HCT116 (cell line): ENCODE data around the gene CRBN. TPM values are rescaled to one million over a fixed set of nuclear protein-coding genes. Genes with fewer than 3 reads are reported as not detected.

ENCODE experiments used
- ATAC-seq: fragments of 200-7000 bp; cut with Tn5 transposase; 2 replicates; pipeline ENCODE4 v1.9.1; 2020; ENCODE audit warnings: mild to moderate bottlenecking, moderate library complexity
- BruUV-seq: library from RNA; stranded (reverse); fragments of 400-500 nt; replicated peaks from 2 replicates; lab custom pipeline; 2021; lab: Mats Ljungman, UMichigan
- CTCF ChIA-PET: fragments of 300-600 bp; sonication (Branson Sonifier 250); formaldehyde crosslinking; loops from one replicate; lab custom pipeline; 2021; ENCODE audit warnings: antibody characterized with exemption; lab: Charles Lee
- POLR2A ChIA-PET: fragments of 300-600, 350-600 bp; sonication (Branson Sonifier 250); formaldehyde crosslinking; loops from one replicate; lab custom pipeline; 2021; ENCODE audit warnings: antibody characterized with exemption; lab: Charles Lee
- RAD21 ChIA-PET, 2 experiments: fragments of 300-600 bp; sonication (Branson Sonifier 250); formaldehyde crosslinking; loops; one replicate each; lab custom pipeline; 2023; ENCODE audit warnings: low total read pairs in 2 of 2; ENCODE audit not compliant: uncharacterized antibody in 2 of 2, unreplicated experiment in 2 of 2, low non-redundant PET in 1 of 2; lab: Charles Lee
- DNase-seq: peaks from one replicate; pipeline ENCODE4 v3.0.0-alpha.2; 2010; ENCODE audit warnings: low read depth, low spot score
- H2AFZ ChIP-seq: fragments of 200-600 bp; shearing (Covaris generic), sonication (generic); 2 replicates; pipeline ENCODE4 v1.6.1; 2017; ENCODE audit warnings: low read depth, mixed run types, mixed read lengths, antibody characterized with exemption, low read length; ENCODE audit not compliant: poor library complexity, severe bottlenecking
- H3K27ac ChIP-seq: 2 replicates; pipeline ENCODE4 v1.5.1; 2012; ENCODE audit warnings: low read depth, low read length
- H3K27me3 ChIP-seq: fragments of 200-600 bp; sonication (generic); 2 replicates; pipeline ENCODE4 v1.6.1; 2016; ENCODE audit warnings: mixed run types, low read length, mixed read lengths; ENCODE audit not compliant: insufficient read depth
- H3K36me3 ChIP-seq, 2 experiments: fragments of 200-500 bp in 1 of 2; fragments of 200-600 bp in 1 of 2; sonication (Bioruptor generic) in 1 of 2; sonication (generic) in 1 of 2; 2 replicates each; pipeline versions ENCODE4 v1.5.1 to v1.6.1; 2014 to 2016; ENCODE audit warnings: low read length in 2 of 2, inconsistent platforms in 1 of 2, mixed read lengths in 1 of 2, mixed run types in 1 of 2; ENCODE audit not compliant: insufficient read depth in 2 of 2, control insufficient read depth in 1 of 2
- H3K4me1 ChIP-seq, 2 experiments: fragments of 200-600 bp in 1 of 2; sonication (generic) in 1 of 2; 2 replicates each; pipeline versions ENCODE4 v1.5.1 to v1.6.1; 2012 to 2017; ENCODE audit warnings: low read length in 2 of 2, inconsistent platforms in 1 of 2, mild to moderate bottlenecking in 1 of 2, mixed read lengths in 1 of 2, mixed run types in 1 of 2, moderate library complexity in 1 of 2; ENCODE audit not compliant: insufficient read depth in 2 of 2, control insufficient read depth in 1 of 2
- H3K4me2 ChIP-seq: fragments of 200-600 bp; sonication (generic); 2 replicates; pipeline ENCODE4 v1.6.1; 2017; ENCODE audit warnings: mixed run types, low read length, mixed read lengths
- H3K4me3 ChIP-seq, 2 experiments: fragments of 200-600 bp in 1 of 2; sonication (generic) in 1 of 2; replicated peaks in 1 of 2; 2 replicates each; pipeline ENCODE4 v1.5.1; 2011 to 2016; ENCODE audit warnings: low read length in 2 of 2, control low read depth in 1 of 2, low read depth in 1 of 2, mild to moderate bottlenecking in 1 of 2, mixed read lengths in 1 of 2, mixed run types in 1 of 2
- H3K79me2 ChIP-seq: fragments of 200-600 bp; sonication (generic); 2 replicates; pipeline ENCODE4 v1.6.1; 2017; ENCODE audit warnings: mild to moderate bottlenecking, mixed run types, low read length, moderate library complexity, mixed read lengths; ENCODE audit not compliant: insufficient read depth
- H3K9ac ChIP-seq: fragments of 200-600 bp; sonication (generic); 2 replicates; pipeline ENCODE4 v1.6.1; 2016; ENCODE audit warnings: low read length, mixed read lengths
- H3K9me2 ChIP-seq: fragments of 200-600 bp; sonication (generic), shearing (Covaris generic); 2 replicates; pipeline ENCODE4 v1.6.1; 2017; ENCODE audit warnings: mixed run types, mild to moderate bottlenecking, moderate library complexity; ENCODE audit not compliant: insufficient read depth
- H3K9me3 ChIP-seq, 2 experiments: fragments of 200-500 bp in 1 of 2; fragments of 200-600 bp in 1 of 2; sonication (Bioruptor generic) in 1 of 2; sonication (generic) in 1 of 2; 2 replicates each; pipeline ENCODE4 v1.6.1; 2014 to 2017; ENCODE audit warnings: low read length in 2 of 2, mixed read lengths in 2 of 2, inconsistent platforms in 1 of 2, low read depth in 1 of 2, mild to moderate bottlenecking in 1 of 2, mixed run types in 1 of 2, moderate library complexity in 1 of 2; ENCODE audit not compliant: control insufficient read depth in 1 of 2, insufficient read depth in 1 of 2
- H4K20me1 ChIP-seq: fragments of 200-600 bp; sonication (generic), shearing (Covaris generic); 2 replicates; pipeline ENCODE4 v1.6.1; 2017; ENCODE audit warnings: mixed run types, mild to moderate bottlenecking, moderate library complexity; ENCODE audit not compliant: insufficient read depth
- ATF3 ChIP-seq: IDR thresholded peaks from 2 replicates; pipeline ENCODE4 v1.6.1; 2012
- CEBPB ChIP-seq: IDR thresholded peaks from 2 replicates; pipeline ENCODE4 v1.6.1; 2012; ENCODE audit warnings: low read depth
- EGR1 ChIP-seq: IDR thresholded peaks from 2 replicates; pipeline ENCODE4 v1.6.1; 2012; ENCODE audit warnings: low read depth
- ELF1 ChIP-seq: IDR thresholded peaks from 2 replicates; pipeline ENCODE4 v1.6.1; 2012; ENCODE audit warnings: low read depth, borderline replicate concordance
- EZH2phosphoT487 ChIP-seq: fragments of 200-600 bp; IDR thresholded peaks from 2 replicates; pipeline ENCODE4 v1.6.1; 2018; ENCODE audit warnings: antibody characterized with exemption, borderline replicate concordance
- JUND ChIP-seq: IDR thresholded peaks from 2 replicates; pipeline ENCODE4 v1.6.1; 2012
- POLR2A ChIP-seq: IDR thresholded peaks from 2 replicates; pipeline ENCODE4 v1.7.0; 2011; ENCODE audit warnings: borderline replicate concordance; ENCODE audit not compliant: insufficient read depth, insufficient read length; ENCODE audit errors: extremely low read depth
- REST ChIP-seq: IDR thresholded peaks from 2 replicates; pipeline ENCODE4 v1.6.1; 2012; ENCODE audit warnings: low read depth
- SIN3A ChIP-seq: IDR thresholded peaks from 2 replicates; pipeline ENCODE4 v1.6.1; 2012; ENCODE audit warnings: low read depth
- SP1 ChIP-seq: IDR thresholded peaks from 2 replicates; pipeline ENCODE4 v1.6.1; 2012; ENCODE audit warnings: low read depth
- SRF ChIP-seq: IDR thresholded peaks from 2 replicates; pipeline ENCODE4 v1.6.1; 2012; ENCODE audit warnings: low read depth
- TCF7L2 ChIP-seq: IDR thresholded peaks from 2 replicates; pipeline ENCODE4 v1.7.0; 2011; ENCODE audit warnings: borderline replicate concordance, inconsistent platforms; ENCODE audit not compliant: insufficient read depth, insufficient read length; ENCODE audit errors: extremely low read depth
- YY1 ChIP-seq: IDR thresholded peaks from 2 replicates; pipeline ENCODE4 v1.6.1; 2011; ENCODE audit warnings: low read length, low read depth, moderate library complexity, mild to moderate bottlenecking; ENCODE audit not compliant: insufficient replicate concordance; ENCODE audit errors: extremely low read depth
- ZBTB33 ChIP-seq: IDR thresholded peaks from 2 replicates; pipeline ENCODE4 v1.6.1; 2011; ENCODE audit warnings: mild to moderate bottlenecking, low read length, moderate library complexity; ENCODE audit not compliant: insufficient replicate concordance; ENCODE audit errors: extremely low read depth
- intact Hi-C: fragments of 100-400 bp; cut with micrococcal nuclease; formaldehyde crosslinking; loops from 2 replicates; pipeline ENCODE4 v1.10.0; 2022
- total RNA-seq: library from RNA; stranded (reverse); gene quantifications from one replicate; pipeline ENCODE4 v1.2.1, GENCODE V29; 2021; ENCODE audit not compliant: unreplicated experiment
- TF ChIP-seq, protein P1 (sequence below): IDR thresholded peaks from 2 replicates; pipeline ENCODE4 v1.6.1; 2012

Gene CRBN
- total RNA-seq, 1 experiment from 2014 or later = 29.1 TPM

DNA sequence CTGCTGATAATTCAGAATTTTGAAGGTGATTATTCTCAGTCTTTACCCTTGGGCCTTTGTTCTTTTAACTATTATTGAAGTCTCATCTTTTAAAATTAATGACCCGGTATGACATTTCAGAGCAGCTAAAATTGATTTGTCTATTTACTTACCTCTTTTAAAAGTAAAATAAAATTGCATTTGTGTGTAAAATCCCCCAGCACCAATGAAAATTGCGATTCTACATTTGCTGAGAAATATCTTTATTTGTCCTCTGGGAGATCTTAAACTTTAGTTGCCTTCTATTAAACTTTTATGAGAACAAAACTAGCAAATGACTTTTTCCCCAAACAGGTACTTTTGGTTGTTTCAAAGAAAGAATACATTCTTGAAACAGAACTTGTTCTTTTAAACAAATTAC, 61.8 kb downstream of the CRBN start:
- Histone ChIP-seq H2AFZ (no peak overlapping the region), H3K9ac (no peak overlapping the region), H3K36me3 (no peaks in the 10 kb centered on the region), H3K4me3 (no peak overlapping the region), H3K9me2 (no peaks in the 10 kb centered on the region), H3K4me2 (no peak overlapping the region), H3K9me3 (no peaks in the 10 kb centered on the region), H3K27me3 (peaks cover 24% of the 10 kb centered on the region), H3K4me1 (no peaks in the 10 kb centered on the region), H3K27ac (no peak overlapping the region), H3K79me2 (no peaks in the 10 kb centered on the region), H4K20me1 (no peaks in the 10 kb centered on the region)
- POLR2A ChIA-PET = no interaction called here
- ATAC-seq = no peak
- no TSS peak for BruUV-seq
- TF ChIP-seq EGR1 = no peak
- intact Hi-C loops = no loop called here
- RAD21 ChIA-PET = no interaction called here
- CTCF ChIA-PET = no interaction called here
- DNase-seq = no peak

GRCh38 chr3:3113042-3113709, 66.3 kb downstream of the CRBN start:
- no peaks in the 10 kb centered on the region for H3K36me3 ChIP-seq
- ATAC-seq (no peak), DNase-seq (no peak)
- intact Hi-C loops = no loop called here
- no peaks in the 10 kb centered on the region for H3K9me2 ChIP-seq
- no peaks in the 10 kb centered on the region for H3K4me1 ChIP-seq
- no peak overlapping the region for H3K4me3 ChIP-seq
- no peak overlapping the region for H3K4me2 ChIP-seq
- H3K79me2 ChIP-seq = no peaks in the 10 kb centered on the region
- H3K9me3 ChIP-seq = no peaks in the 10 kb centered on the region
- RAD21 ChIA-PET = no interaction called here
- H4K20me1 ChIP-seq = no peaks in the 10 kb centered on the region
- peaks cover 42% of the 10 kb centered on the region for H3K27me3 ChIP-seq
- BruUV-seq = no TSS peak
- CTCF ChIA-PET = no interaction called here
- POLR2A ChIA-PET = no interaction called here
- no peak overlapping the region for H3K27ac ChIP-seq
- no peak overlapping the region for H2AFZ ChIP-seq
- H3K9ac ChIP-seq = no peak overlapping the region
- TF ChIP-seq SRF (no peak), POLR2A (no peak), ATF3 (no peak), JUND (no peak), REST (no peak), EZH2phosphoT487 (no peak), CEBPB (no peak), ELF1 (no peak), SIN3A (no peak), ZBTB33 (no peak), SP1 (no peak), YY1 (no peak), EGR1 (no peak), TCF7L2 (no peak)
- TF ChIP-seq, protein P1, sequence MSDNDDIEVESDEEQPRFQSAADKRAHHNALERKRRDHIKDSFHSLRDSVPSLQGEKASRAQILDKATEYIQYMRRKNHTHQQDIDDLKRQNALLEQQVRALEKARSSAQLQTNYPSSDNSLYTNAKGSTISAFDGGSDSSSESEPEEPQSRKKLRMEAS = no peak
